ENCODE results near the gene POLN. TPM values are rescaled to one million over a fixed set of nuclear protein-coding genes. Genes with fewer than 3 reads are reported as not detected.

Gene POLN
- total and polyA plus RNA-seq, 2 of the 4 experiments (the other 2 are of a cell fraction): 0.63 to 0.72 TPM

GRCh38 chr4:2271279-2272025, 29.5 kb upstream of the POLN start:
- dilution Hi-C loops (cut with HindIII; ENCODE audit: low sequenced_read_pairs, unreplicated experiment): no loop called here
- H3K23ac ChIP-seq (ENCODE audit: low read depth, low read length): no peak overlapping the region

More at GRCh38 chr4:2271279-2272025, 29.5 kb upstream of the POLN start:
- H2AFZ ChIP-seq (replicated peaks; ENCODE audit: low read length, poor library complexity): no peak overlapping the region
- no peak overlapping the region for H3K56ac ChIP-seq (ENCODE audit: extremely low read depth, insufficient read depth, low read length)
- no TSS peak for BruUV-seq (replicated peaks)
- 53% methylated on average over 15 of the region's 27 CpGs; no CpG with 5 or more reads in 1 of the 2 experiments for WGBS, 2 experiments (ENCODE audit: extremely low coverage in 2 of 2, insufficient read length in 1 of 2)
- no peak overlapping the region for H3K18ac ChIP-seq (ENCODE audit: low read depth, low read length)
- no peaks in the 10 kb centered on the region for H3K79me1 ChIP-seq (ENCODE audit: low read depth in 1 of 2, low read length in 2 of 2)
- H2AK5ac ChIP-seq (ENCODE audit: low read depth, low read length): no peak overlapping the region
- no peak overlapping the region for H3K4me2 ChIP-seq (ENCODE audit: low read depth, low read length)
- H4K91ac ChIP-seq (ENCODE audit: insufficient read depth, low read depth, low read length): no peak overlapping the region
- H2BK20ac ChIP-seq (ENCODE audit: low read depth, low read length): no peak overlapping the region
- H3K27me3 ChIP-seq (ENCODE audit: control insufficient read depth, insufficient read depth, low read length): peaks cover 2% of the 10 kb centered on the region; the same call in 1 of the 2 replicates
- no peaks in the 10 kb centered on the region for H3K9me3 ChIP-seq (ENCODE audit: control insufficient read depth, insufficient read depth, low read length)
- H2BK15ac ChIP-seq (ENCODE audit: low read depth, low read length): no peak overlapping the region
- intact Hi-C loops (cut with micrococcal nuclease) (no loop called here), in situ Hi-C loops (cut with MboI; ENCODE audit: low sequenced_read_pairs) (no loop called here)
- no peak overlapping the region for H2AK9ac ChIP-seq (replicated peaks; ENCODE audit: low read depth, low read length, poor library complexity)
- no peak for ATAC-seq (ENCODE audit: low read depth)
- CTCF ChIA-PET: no interaction called here
- DNase-seq: no peak
- H3K4me1 ChIP-seq (ENCODE audit: control insufficient read depth, insufficient read depth, low read length): no peaks in the 10 kb centered on the region; the same call in 1 of the 2 replicates
- no peaks in the 10 kb centered on the region for H4K20me1 ChIP-seq (ENCODE audit: insufficient read depth, low read length)
- no peak overlapping the region for H3K14ac ChIP-seq (replicated peaks; ENCODE audit: low read depth, low read length)
- no peak overlapping the region for H2BK120ac ChIP-seq (ENCODE audit: low read depth, low read length)
- no peaks in the 10 kb centered on the region for H3K9me1 ChIP-seq (ENCODE audit: insufficient read depth, low read length)
- H3K9ac ChIP-seq (ENCODE audit: low read depth, low read length): no peak overlapping the region
- no peak overlapping the region for H4K5ac ChIP-seq (ENCODE audit: low read depth, low read length)
- no peaks in the 10 kb centered on the region for H3K36me3 ChIP-seq (ENCODE audit: control insufficient read depth, insufficient read depth, low read length)
- H2BK5ac ChIP-seq (ENCODE audit: low read depth, low read length, poor library complexity, severe bottlenecking): no peak overlapping the region
- H3K4ac ChIP-seq (ENCODE audit: low read depth, low read length): no peak overlapping the region
- no peak overlapping the region for H4K8ac ChIP-seq (ENCODE audit: low read depth in 2 of 2, low read length in 2 of 2)
- no peak overlapping the region for H3K27ac ChIP-seq (ENCODE audit: insufficient read depth, low read length)
- H3K4me3 ChIP-seq (ENCODE audit: insufficient read depth, low read depth, low read length): no peak overlapping the region
- TF ChIP-seq SMC3 (IDR thresholded peaks at IDR 0.05; ENCODE audit: low read depth, low read length): no peak
- no peak for TF ChIP-seq BHLHE40 (IDR thresholded peaks at IDR 0.05; ENCODE audit: low read depth, low read length)
- POLR2A ChIA-PET (ENCODE audit: unreplicated experiment): no interaction called here

All from IMR-90 (cell line).